ENCODE results near the gene GRAMD2B.
"Not testable (repeated sequence)": the region's sequence is repeated elsewhere in the genome, so short reads cannot be mapped to it uniquely, and the experiment has no call there.

GRAMD2B gene

GRCh38 chr5:126514558-126515141 is 91.4 kb downstream of the GRAMD2B start:
- no peak for DNase-seq

GRCh38 chr5:126515337-126515736 is 92.1 kb downstream of the GRAMD2B start:
- DNase-seq: no peak

- DNase-seq: no peak
These were observed 92.9 kb downstream of the GRAMD2B start for GRCh38 chr5:126516133-126516532.

GRCh38 chr5:126516852-126517251 is 93.6 kb downstream of the GRAMD2B start:
- DNase-seq: no peak

GRCh38 chr5:126519223-126519622 is 96.0 kb downstream of the GRAMD2B start:
- not testable (repeated sequence) for DNase-seq

- no peak for DNase-seq
These were observed 96.7 kb downstream of the GRAMD2B start for GRCh38 chr5:126519637-126520592.

GRCh38 chr5:126520593-126520953 is 97.4 kb downstream of the GRAMD2B start:
- no peak for DNase-seq

GRCh38 chr5:126521130-126521529 is 97.9 kb downstream of the GRAMD2B start:
- no peak for DNase-seq

- DNase-seq: no peak
These were observed 100.8 kb downstream of the GRAMD2B start for GRCh38 chr5:126523818-126524510.

GRCh38 chr5:126525630-126526245 is 102.5 kb downstream of the GRAMD2B start:
- DNase-seq: peak; percentile 22

GRCh38 chr5:126526493-126526892 is 103.3 kb downstream of the GRAMD2B start:
- DNase-seq: no peak

- no peak for DNase-seq
These were observed 103.9 kb downstream of the GRAMD2B start for GRCh38 chr5:126527158-126527557.

- DNase-seq: peak; percentile 41
These were observed 104.7 kb downstream of the GRAMD2B start for GRCh38 chr5:126527892-126528291.

GRCh38 chr5:126531543-126532120 is 108.4 kb downstream of the GRAMD2B start:
- no peak for DNase-seq

- DNase-seq: no peak
These were observed 111.3 kb downstream of the GRAMD2B start for GRCh38 chr5:126534553-126534952.

GRCh38 chr5:126535856-126536545 is 112.8 kb downstream of the GRAMD2B start:
- DNase-seq: no peak

GRCh38 chr5:126536874-126537273 is 113.7 kb downstream of the GRAMD2B start:
- no peak for DNase-seq

- no peak for DNase-seq
These were observed 115.4 kb downstream of the GRAMD2B start for GRCh38 chr5:126538579-126538978.

GRCh38 chr5:126540631-126541030 is 117.4 kb downstream of the GRAMD2B start:
- no peak for DNase-seq

- DNase-seq: no peak
These were observed 119.2 kb downstream of the GRAMD2B start for GRCh38 chr5:126542441-126542840.

- DNase-seq: no peak
These were observed 119.8 kb downstream of the GRAMD2B start for GRCh38 chr5:126543009-126543408.

- no peak for DNase-seq
These were observed 120.5 kb downstream of the GRAMD2B start for GRCh38 chr5:126543660-126544059.

All from suppressor macrophage treated with lipopolysaccharide for 4 hours (primary cell).